Mesenchymal stem cell (in vitro differentiated cells and primary cell): ENCODE measurements around the gene PDE6B.

Source experiments
- DNase-seq: peaks from one replicate; pipeline ENCODE4 v3.0.0-alpha.2; 2013
- H2AFZ ChIP-seq: one replicate; pipeline ENCODE4 v1.6.1; 2013; ENCODE audit warnings: low read depth, mild to moderate bottlenecking, control low read depth, inconsistent platforms, low read length, moderate library complexity
- H2AK5ac ChIP-seq: 2 replicates; pipeline ENCODE4 v1.6.1; 2013; ENCODE audit warnings: low read length, moderate library complexity, mild to moderate bottlenecking, inconsistent platforms; ENCODE audit not compliant: severe bottlenecking
- H2BK120ac ChIP-seq: one replicate; pipeline ENCODE4 v1.6.1; 2013; ENCODE audit warnings: low read depth, mild to moderate bottlenecking, inconsistent platforms, low read length, moderate library complexity
- H2BK12ac ChIP-seq, 2 experiments: one replicate each; pipeline ENCODE4 v1.6.1; 2013; ENCODE audit warnings: inconsistent platforms in 2 of 2, low read length in 2 of 2, mild to moderate bottlenecking in 2 of 2, moderate library complexity in 2 of 2, control low read depth in 1 of 2
- H2BK15ac ChIP-seq: one replicate; pipeline ENCODE4 v1.6.1; 2013; ENCODE audit warnings: mild to moderate bottlenecking, low read depth, inconsistent platforms; ENCODE audit not compliant: poor library complexity, severe bottlenecking
- H2BK5ac ChIP-seq: 2 replicates; pipeline ENCODE4 v1.6.1; 2013; ENCODE audit warnings: low read depth, mild to moderate bottlenecking, low read length, control low read depth, inconsistent platforms; ENCODE audit not compliant: poor library complexity, severe bottlenecking
- H3K14ac ChIP-seq, 2 experiments: one replicate each; pipeline ENCODE4 v1.6.1; 2013; ENCODE audit warnings: inconsistent platforms in 2 of 2, low read length in 2 of 2, control low read depth in 1 of 2, mild to moderate bottlenecking in 1 of 2, moderate library complexity in 1 of 2
- H3K18ac ChIP-seq, 2 experiments: one replicate each; pipeline ENCODE4 v1.6.1; 2013; ENCODE audit warnings: inconsistent platforms in 2 of 2, low read length in 2 of 2, control low read depth in 1 of 2, low read depth in 1 of 2, mild to moderate bottlenecking in 1 of 2
- H3K23ac ChIP-seq, 2 experiments: one replicate each; pipeline ENCODE4 v1.6.1; 2013; ENCODE audit warnings: inconsistent platforms in 2 of 2, low read length in 2 of 2, mild to moderate bottlenecking in 2 of 2, moderate library complexity in 2 of 2, control low read depth in 1 of 2
- H3K27ac ChIP-seq: 2 replicates; pipeline ENCODE4 v1.5.1; 2013; ENCODE audit warnings: mild to moderate bottlenecking, moderate library complexity, low read length, control low read depth, inconsistent platforms; ENCODE audit not compliant: poor library complexity, severe bottlenecking
- H3K27me3 ChIP-seq, 2 experiments: 2 replicates each; pipeline versions ENCODE4 v1.6.1 to v1.7.0; 2013; ENCODE audit warnings: low read length in 2 of 2, mild to moderate bottlenecking in 2 of 2, moderate library complexity in 2 of 2, control low read depth in 1 of 2, inconsistent platforms in 1 of 2; ENCODE audit not compliant: control insufficient read depth in 1 of 2, insufficient read depth in 1 of 2
- H3K36me3 ChIP-seq, 2 experiments: 2 replicates each; pipeline versions ENCODE4 v1.6.1 to v1.7.0; 2013; ENCODE audit warnings: low read length in 2 of 2, control low read depth in 1 of 2, inconsistent platforms in 1 of 2, low read depth in 1 of 2, mild to moderate bottlenecking in 1 of 2; ENCODE audit not compliant: insufficient read depth in 2 of 2, control insufficient read depth in 1 of 2
- H3K4ac ChIP-seq, 2 experiments: one replicate each; pipeline ENCODE4 v1.6.1; 2013; ENCODE audit warnings: inconsistent platforms in 2 of 2, low read length in 2 of 2, mild to moderate bottlenecking in 2 of 2, moderate library complexity in 2 of 2, control low read depth in 1 of 2, low read depth in 1 of 2
- H3K4me1 ChIP-seq: 2 replicates; pipeline ENCODE4 v1.6.1; 2013; ENCODE audit warnings: low read depth, low read length, control low read depth; ENCODE audit not compliant: control insufficient read depth, insufficient read depth
- H3K4me2 ChIP-seq: 2 replicates; pipeline ENCODE4 v1.6.1; 2013; ENCODE audit warnings: low read length, mild to moderate bottlenecking, inconsistent platforms; ENCODE audit not compliant: poor library complexity, severe bottlenecking
- H3K4me3 ChIP-seq, 2 experiments: 2 replicates each; pipeline versions ENCODE4 v1.5.1 to v1.7.0; 2013; ENCODE audit warnings: low read length in 2 of 2, mild to moderate bottlenecking in 2 of 2, control low read depth in 1 of 2, low read depth in 1 of 2; ENCODE audit not compliant: insufficient read depth in 1 of 2
- H3K79me1 ChIP-seq: replicated peaks from 2 replicates; pipeline ENCODE4 v1.6.1; 2013; ENCODE audit warnings: mild to moderate bottlenecking, control low read depth, low read length, inconsistent platforms; ENCODE audit not compliant: poor library complexity, severe bottlenecking
- H3K9ac ChIP-seq: 2 replicates; pipeline ENCODE4 v1.7.0; 2013; ENCODE audit warnings: mild to moderate bottlenecking, low read length, moderate library complexity
- H3K9me3 ChIP-seq: 2 replicates; pipeline ENCODE4 v1.7.0; 2013; ENCODE audit warnings: mild to moderate bottlenecking, low read length; ENCODE audit not compliant: control insufficient read depth
- H4K8ac ChIP-seq: one replicate; pipeline ENCODE4 v1.6.1; 2013; ENCODE audit warnings: inconsistent platforms, mild to moderate bottlenecking, low read length, moderate library complexity
- H4K91ac ChIP-seq: one replicate; pipeline ENCODE4 v1.6.1; 2013; ENCODE audit warnings: mild to moderate bottlenecking, low read length, inconsistent platforms
- WGBS: methylation state at CpG from one replicate; pipeline ENCODE4 v1.1.7; 2013; ENCODE audit warnings: mixed read lengths; 5-methylcytosine and 5-hydroxymethylcytosine counted together

PDE6B gene

GRCh38 chr4:664713-665231 lies 39.4 kb downstream of the PDE6B start:
- H3K4me2 ChIP-seq = no peak overlapping the region
- H3K4me1 ChIP-seq = peaks cover 9% of the 10 kb centered on the region
- H3K23ac ChIP-seq = no peak overlapping the region
- no peak overlapping the region for H4K8ac ChIP-seq
- H2BK15ac ChIP-seq = no peak overlapping the region
- peaks cover 0 to 51% of the 10 kb centered on the region in 2 experiments for H3K27me3 ChIP-seq
- 98% methylated on average over 24 of the region's 24 CpGs for WGBS
- no peak overlapping the region for H2AK5ac ChIP-seq
- H4K91ac ChIP-seq = no peak overlapping the region
- H2BK5ac ChIP-seq = no peak overlapping the region
- no peak overlapping the region for H3K14ac ChIP-seq
- H3K9me3 ChIP-seq = no peaks in the 10 kb centered on the region
- no peaks in the 10 kb centered on the region for H3K79me1 ChIP-seq
- no peak overlapping the region for H3K27ac ChIP-seq
- no peak overlapping the region for H3K9ac ChIP-seq
- H2AFZ ChIP-seq = no peak overlapping the region
- no peak for DNase-seq
- H3K4ac ChIP-seq = no peak overlapping the region
- no peak overlapping the region for H3K4me3 ChIP-seq
- no peak overlapping the region for H2BK12ac ChIP-seq
- H3K36me3 ChIP-seq = no peaks in the 10 kb centered on the region
- H2BK120ac ChIP-seq = no peak overlapping the region
- H3K18ac ChIP-seq = no peak overlapping the region

- no peak overlapping the region for H3K4me3 ChIP-seq
- DNase-seq = no peak
- no peak overlapping the region for H3K4ac ChIP-seq
- no peak overlapping the region for H2BK12ac ChIP-seq
- H4K91ac ChIP-seq = no peak overlapping the region
- H2AFZ ChIP-seq = no peak overlapping the region
- no peaks in the 10 kb centered on the region for H3K9me3 ChIP-seq
- 93% methylated on average over 12 of the region's 12 CpGs for WGBS
- peaks cover 9% of the 10 kb centered on the region for H3K4me1 ChIP-seq
- no peak overlapping the region for H3K14ac ChIP-seq
- no peak overlapping the region for H2BK15ac ChIP-seq
- no peak overlapping the region for H2BK5ac ChIP-seq
- no peak overlapping the region for H3K9ac ChIP-seq
- no peak overlapping the region for H3K4me2 ChIP-seq
- no peaks in the 10 kb centered on the region for H3K79me1 ChIP-seq
- no peak overlapping the region for H2BK120ac ChIP-seq
- H3K18ac ChIP-seq = no peak overlapping the region
- no peak overlapping the region for H4K8ac ChIP-seq
- H3K27me3 ChIP-seq = peaks cover 0 to 51% of the 10 kb centered on the region in 2 experiments
- H3K27ac ChIP-seq = no peak overlapping the region
- H3K23ac ChIP-seq = no peak overlapping the region
- H3K36me3 ChIP-seq = peaks cover 0 to 1% of the 10 kb centered on the region in 2 experiments
- no peak overlapping the region for H2AK5ac ChIP-seq
Measured at GRCh38 chr4:665381-665750, 40.0 kb downstream of the PDE6B start.

- Histone ChIP-seq H3K9ac (no peak overlapping the region), H3K14ac (no peak overlapping the region), H2AK5ac (no peak overlapping the region), H3K36me3 (peaks cover 3 to 6% of the 10 kb centered on the region in 2 experiments), H3K18ac (no peak overlapping the region), H2BK15ac (no peak overlapping the region), H2BK12ac (no peak overlapping the region), H3K9me3 (no peaks in the 10 kb centered on the region), H4K91ac (no peak overlapping the region), H3K4me2 (no peak overlapping the region), H2BK5ac (no peak overlapping the region), H3K27me3 (peaks cover 0 to 51% of the 10 kb centered on the region in 2 experiments), H4K8ac (no peak overlapping the region), H2BK120ac (no peak overlapping the region), H3K4me3 (no peak overlapping the region), H3K27ac (no peak overlapping the region), H3K4me1 (peaks cover 9% of the 10 kb centered on the region), H2AFZ (no peak overlapping the region), H3K79me1 (no peaks in the 10 kb centered on the region), H3K23ac (no peak overlapping the region), H3K4ac (no peak overlapping the region)
- 76% methylated on average over 20 of the region's 22 CpGs for WGBS
- no peak for DNase-seq
Measured at GRCh38 chr4:665751-666435, 40.5 kb downstream of the PDE6B start.

GRCh38 chr4:666436-666810 lies 41.0 kb downstream of the PDE6B start:
- Histone ChIP-seq H3K27me3 (peaks cover 0 to 51% of the 10 kb centered on the region in 2 experiments), H3K18ac (no peak overlapping the region), H2BK12ac (no peak overlapping the region), H2BK15ac (no peak overlapping the region), H3K9ac (no peak overlapping the region), H4K91ac (no peak overlapping the region), H3K36me3 (peaks cover 8 to 11% of the 10 kb centered on the region in 2 experiments), H2BK5ac (no peak overlapping the region), H3K4me2 (no peak overlapping the region), H4K8ac (no peak overlapping the region), H3K79me1 (peaks cover 2% of the 10 kb centered on the region), H3K27ac (no peak overlapping the region), H3K4me1 (peaks cover 9% of the 10 kb centered on the region), H2AFZ (no peak overlapping the region), H3K4me3 (no peak overlapping the region), H3K14ac (no peak overlapping the region), H2BK120ac (no peak overlapping the region), H2AK5ac (no peak overlapping the region), H3K4ac (no peak overlapping the region), H3K9me3 (no peaks in the 10 kb centered on the region), H3K23ac (peak overlapping the region in 1 of 2 experiments; percentile 73)
- no peak for DNase-seq
- 77% methylated on average over 15 of the region's 22 CpGs for WGBS
